Measurements from ENCODE around the gene LONRF2.

LONRF2 gene

GRCh38 chr2:100281521-100282438, 40.5 kb downstream of the LONRF2 start:
- H3K27me3 ChIP-seq (ENCODE audit: insufficient read depth, low read depth, severe bottlenecking): no peaks in the 10 kb centered on the region

GRCh38 chr2:100279586-100280534, 42.4 kb downstream of the LONRF2 start:
- H3K27me3 ChIP-seq (ENCODE audit: insufficient read depth, low read depth, severe bottlenecking): no peaks in the 10 kb centered on the region
- H3K4me3 ChIP-seq (ENCODE audit: low read depth, low read length): no peak overlapping the region
- no peaks in the 10 kb centered on the region for H3K9me3 ChIP-seq (ENCODE audit: severe bottlenecking)
- TF ChIP-seq CTCF (IDR thresholded peaks at IDR 0.05; ENCODE audit: low read depth, low read length): no peak
- no peak overlapping the region for H3K27ac ChIP-seq
- no peak for DNase-seq
- H3K36me3 ChIP-seq: no peaks in the 10 kb centered on the region

More at GRCh38 chr2:100281521-100282438, 40.5 kb downstream of the LONRF2 start:
- H3K36me3 ChIP-seq: no peaks in the 10 kb centered on the region
- no peak for DNase-seq
- H3K27ac ChIP-seq: no peak overlapping the region
- H3K4me3 ChIP-seq (ENCODE audit: low read depth, low read length): no peak overlapping the region
- H3K9me3 ChIP-seq (ENCODE audit: severe bottlenecking): no peaks in the 10 kb centered on the region
- TF ChIP-seq CTCF (IDR thresholded peaks at IDR 0.05; ENCODE audit: low read depth, low read length): no peak

GRCh38 chr2:100278986-100279385, 43.3 kb downstream of the LONRF2 start:
- Histone ChIP-seq H3K27ac (no peak overlapping the region), H3K36me3 (no peaks in the 10 kb centered on the region), H3K9me3 (ENCODE audit: severe bottlenecking) (no peaks in the 10 kb centered on the region), H3K27me3 (ENCODE audit: insufficient read depth, low read depth, severe bottlenecking) (no peaks in the 10 kb centered on the region), H3K4me3 (ENCODE audit: low read depth, low read length) (no peak overlapping the region)
- DNase-seq: no peak
- no peak for TF ChIP-seq CTCF (IDR thresholded peaks at IDR 0.05; ENCODE audit: low read depth, low read length)

GRCh38 chr2:100278501-100278900, 43.8 kb downstream of the LONRF2 start:
- Histone ChIP-seq H3K9me3 (ENCODE audit: severe bottlenecking) (no peaks in the 10 kb centered on the region), H3K27ac (no peak overlapping the region), H3K36me3 (no peaks in the 10 kb centered on the region), H3K27me3 (ENCODE audit: insufficient read depth, low read depth, severe bottlenecking) (no peaks in the 10 kb centered on the region), H3K4me3 (ENCODE audit: low read depth, low read length) (no peak overlapping the region)
- no peak for TF ChIP-seq CTCF (IDR thresholded peaks at IDR 0.05; ENCODE audit: low read depth, low read length)
- no peak for DNase-seq

- H3K27me3 ChIP-seq (ENCODE audit: insufficient read depth, low read depth, severe bottlenecking): no peaks in the 10 kb centered on the region
- no peaks in the 10 kb centered on the region for H3K36me3 ChIP-seq
- TF ChIP-seq CTCF (IDR thresholded peaks at IDR 0.05; ENCODE audit: low read depth, low read length): no peak
- no peak for DNase-seq
- no peak overlapping the region for H3K4me3 ChIP-seq (ENCODE audit: low read depth, low read length)
- H3K9me3 ChIP-seq (ENCODE audit: severe bottlenecking): no peaks in the 10 kb centered on the region
- H3K27ac ChIP-seq: no peak overlapping the region
Observed at GRCh38 chr2:100277540-100278207, 44.6 kb downstream of the LONRF2 start.
